Testis (tissue), 3 donors: ENCODE data around the gene PMP22. TPM values are rescaled to one million over a fixed set of nuclear protein-coding genes. Genes with fewer than 3 reads are reported as not detected.

Experiments used
- DNase-seq: peaks from one replicate; pipeline ENCODE4 v3.0.0-alpha.2; 2019
- H3K27ac ChIP-seq, 2 donors: fragments of 200-600 bp; sonication (generic); one replicate each; pipeline ENCODE4 v1.5.1; 2019
- H3K27me3 ChIP-seq: fragments of 200-600 bp; sonication (generic); one replicate; pipeline ENCODE4 v1.5.1; 2019
- H3K36me3 ChIP-seq: fragments of 200-600 bp; sonication (generic); one replicate; pipeline ENCODE4 v1.5.1; 2017; ENCODE audit warnings: low read depth; ENCODE audit errors: missing control alignments
- H3K4me1 ChIP-seq: fragments of 200-600 bp; sonication (generic); one replicate; pipeline ENCODE4 v1.5.1; 2019
- H3K4me3 ChIP-seq, 2 donors: fragments of 200-600 bp; sonication (generic); one replicate each; pipeline ENCODE4 v1.5.1; 2017 to 2019
- H3K9me3 ChIP-seq: fragments of 200-600 bp; sonication (generic); one replicate; pipeline ENCODE4 v1.5.1; 2017
- POLR2A ChIP-seq: fragments of 450-650 bp; IDR thresholded peaks from one replicate; pipeline ENCODE4 v1.6.1; 2017; ENCODE audit warnings: antibody characterized with exemption, mild to moderate bottlenecking, moderate library complexity
- WGBS, 2 donors: methylation state at CpG; one replicate each; pipeline ENCODE4 v1.1.5; 2018; 5-methylcytosine and 5-hydroxymethylcytosine counted together
- intact Hi-C: fragments of 100-400 bp; cut with DNase I; formaldehyde crosslinking; loops from one replicate; pipeline ENCODE4 v1.15.1; 2023; ENCODE audit warnings: low total_unique reads
- polyA plus RNA-seq: library from polyadenylated mRNA; stranded (reverse); fragments of 350-450 nt; fragmentation: Illumina TruSeq; extraction: RNeasy Lipid Tissue Mini Kit (QIAGEN cat#74804); gene quantifications from one replicate; pipeline ENCODE4 v1.2.3, GENCODE V29; 2014; ENCODE audit warnings: low read depth, low replicate concordance; ENCODE audit not compliant: insufficient read depth
- total RNA-seq, 2 donors: library from RNA; depleted of rRNA; stranded (reverse); fragments of >200 nt; gene quantifications; one replicate each; pipeline ENCODE4 v1.2.3, GENCODE V29; 2016
- TF ChIP-seq, protein P1 (sequence below), 3 experiments: fragments of 450-650 bp in 2 of 3; fragments of 200-600 bp in 1 of 3; sonication (generic) in 1 of 3; IDR thresholded peaks; one replicate each; pipeline ENCODE4 v1.5.1; 2016 to 2019; ENCODE audit warnings: antibody characterized with exemption in 3 of 3, mild to moderate bottlenecking in 2 of 3, moderate library complexity in 1 of 3

PMP22 gene
- total and polyA plus RNA-seq, 3 donors from 2014 or later = 31.1 to 70.0 (median 49.2) TPM

DNA sequence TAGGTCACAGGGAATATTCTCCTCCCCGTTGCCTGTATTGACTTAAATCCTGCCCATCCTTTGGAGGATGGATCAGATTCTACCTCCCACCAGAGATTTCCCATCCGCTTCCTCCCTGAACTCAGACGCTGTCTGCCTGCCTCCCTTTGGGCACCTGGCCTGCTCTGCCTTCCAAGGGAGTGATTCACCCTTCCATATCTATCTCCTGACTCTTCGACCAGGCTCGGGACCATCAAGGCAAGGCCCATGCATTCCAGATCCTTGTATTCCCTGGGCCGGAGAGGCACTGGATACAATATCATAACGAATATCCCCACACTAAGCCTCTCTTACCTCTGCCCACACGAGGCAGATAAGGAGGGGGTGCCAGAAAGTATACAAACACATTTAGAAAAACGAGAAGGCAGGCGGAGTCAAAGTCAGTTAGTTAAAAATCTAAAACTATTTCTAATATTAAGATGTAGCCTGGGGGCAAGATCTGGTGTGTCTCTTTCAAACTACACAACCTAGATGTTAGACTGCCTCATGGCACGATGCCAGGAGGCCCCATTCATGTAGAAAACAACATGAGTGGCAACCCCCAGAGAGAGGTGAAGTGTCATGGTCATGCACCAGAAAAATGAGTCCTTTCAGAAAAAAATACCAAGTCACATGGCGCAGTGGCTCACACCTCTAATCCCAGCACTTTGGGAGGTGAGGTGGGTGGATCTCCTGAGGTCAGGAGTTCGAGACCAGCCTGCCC lies 9.2 kb downstream of the PMP22 start:
- no peaks in the 10 kb centered on the region for H3K9me3 ChIP-seq
- TF ChIP-seq POLR2A = no peak
- TF ChIP-seq, protein P1, sequence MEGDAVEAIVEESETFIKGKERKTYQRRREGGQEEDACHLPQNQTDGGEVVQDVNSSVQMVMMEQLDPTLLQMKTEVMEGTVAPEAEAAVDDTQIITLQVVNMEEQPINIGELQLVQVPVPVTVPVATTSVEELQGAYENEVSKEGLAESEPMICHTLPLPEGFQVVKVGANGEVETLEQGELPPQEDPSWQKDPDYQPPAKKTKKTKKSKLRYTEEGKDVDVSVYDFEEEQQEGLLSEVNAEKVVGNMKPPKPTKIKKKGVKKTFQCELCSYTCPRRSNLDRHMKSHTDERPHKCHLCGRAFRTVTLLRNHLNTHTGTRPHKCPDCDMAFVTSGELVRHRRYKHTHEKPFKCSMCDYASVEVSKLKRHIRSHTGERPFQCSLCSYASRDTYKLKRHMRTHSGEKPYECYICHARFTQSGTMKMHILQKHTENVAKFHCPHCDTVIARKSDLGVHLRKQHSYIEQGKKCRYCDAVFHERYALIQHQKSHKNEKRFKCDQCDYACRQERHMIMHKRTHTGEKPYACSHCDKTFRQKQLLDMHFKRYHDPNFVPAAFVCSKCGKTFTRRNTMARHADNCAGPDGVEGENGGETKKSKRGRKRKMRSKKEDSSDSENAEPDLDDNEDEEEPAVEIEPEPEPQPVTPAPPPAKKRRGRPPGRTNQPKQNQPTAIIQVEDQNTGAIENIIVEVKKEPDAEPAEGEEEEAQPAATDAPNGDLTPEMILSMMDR (IDR thresholded peaks at IDR 0.05) = no peak
- no peaks in the 10 kb centered on the region for H3K27me3 ChIP-seq
- no peak for DNase-seq
- 70 to 72% methylated on average over 13 of the region's 13 CpGs for WGBS, 2 donors
- H3K4me1 ChIP-seq = peaks cover 26% of the 10 kb centered on the region
- intact Hi-C loops = loop anchor here (5.0 kb wide), 1 partner anchor 246 kb away; no protein-coding TSS in a partner anchor
- H3K4me3 ChIP-seq = no peak overlapping the region
- no peak overlapping the region for H3K27ac ChIP-seq
- H3K36me3 ChIP-seq = no peaks in the 10 kb centered on the region

DNA sequence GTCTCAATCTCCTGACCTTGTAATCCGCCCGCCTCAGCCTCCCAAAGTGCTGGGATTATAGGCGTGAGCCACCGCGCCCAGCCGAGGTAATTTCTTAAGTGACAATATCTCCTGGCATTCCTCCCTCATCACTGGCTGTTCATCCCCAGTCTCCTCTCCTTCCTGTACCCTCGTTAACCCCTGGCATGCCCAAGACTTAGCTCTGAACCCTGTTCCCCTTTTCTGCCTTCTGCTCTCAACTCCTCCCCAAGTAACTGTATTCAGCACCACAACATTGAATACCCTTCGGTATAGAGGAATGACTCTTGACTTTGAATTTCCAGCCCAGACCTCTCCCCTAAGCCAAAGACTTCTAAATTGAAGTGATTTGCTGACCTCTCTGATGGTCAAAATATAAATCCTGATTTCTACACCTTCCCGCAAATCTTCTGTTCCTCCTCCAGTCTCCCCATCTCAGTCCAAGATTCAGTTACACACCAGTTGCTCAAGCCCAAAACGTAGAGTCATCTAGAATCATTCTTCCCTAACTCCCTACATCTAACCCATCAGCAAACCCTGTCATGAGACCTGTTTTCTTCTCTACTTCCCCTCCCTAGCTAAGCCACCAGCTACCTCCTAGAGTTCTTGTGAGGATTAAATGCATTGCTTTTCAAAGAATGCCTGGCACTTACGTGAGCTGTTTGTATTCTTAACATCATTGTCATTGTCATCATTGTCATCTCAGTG lies 14.8 kb downstream of the PMP22 start:
- WGBS, 2 donors = 52 to 73% methylated on average over 11 of the region's 11 CpGs
- Histone ChIP-seq H3K27ac (no peak overlapping the region), H3K9me3 (no peaks in the 10 kb centered on the region), H3K27me3 (no peaks in the 10 kb centered on the region), H3K36me3 (no peaks in the 10 kb centered on the region), H3K4me1 (no peaks in the 10 kb centered on the region), H3K4me3 (no peak overlapping the region)
- no peak for TF ChIP-seq POLR2A
- TF ChIP-seq, protein P1 (IDR thresholded peaks at IDR 0.05) = no peak
- intact Hi-C loops = no loop called here
- no peak for DNase-seq

DNA sequence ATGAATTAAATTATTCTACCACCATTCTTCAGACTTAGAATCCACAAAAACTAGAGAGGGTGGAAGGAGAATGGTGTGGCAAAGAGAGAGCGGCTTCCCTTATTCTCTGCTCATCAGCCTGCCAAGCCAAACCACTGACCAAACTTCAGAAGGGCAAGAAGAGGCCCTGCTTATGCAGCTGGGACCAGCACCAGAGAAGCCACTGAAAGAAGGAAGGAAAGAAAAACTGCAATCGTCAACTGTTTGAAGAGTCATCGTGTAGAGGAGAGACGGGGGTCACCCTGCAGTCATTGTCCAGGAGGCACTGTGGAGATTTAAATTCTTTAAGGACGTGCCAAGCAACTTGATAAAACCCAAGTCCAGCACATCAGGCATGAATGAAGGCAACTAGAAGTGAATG lies 15.6 kb downstream of the PMP22 start:
- Histone ChIP-seq H3K36me3 (no peaks in the 10 kb centered on the region), H3K4me1 (no peaks in the 10 kb centered on the region), H3K27ac (no peak overlapping the region), H3K4me3 (no peak overlapping the region), H3K9me3 (no peaks in the 10 kb centered on the region), H3K27me3 (no peaks in the 10 kb centered on the region)
- DNase-seq = no peak
- no peak for TF ChIP-seq POLR2A
- TF ChIP-seq, protein P1 (IDR thresholded peaks at IDR 0.05) = no peak
- WGBS, 2 donors = 60 to 61% methylated on average over 5 of the region's 5 CpGs
- intact Hi-C loops = no loop called here

DNA sequence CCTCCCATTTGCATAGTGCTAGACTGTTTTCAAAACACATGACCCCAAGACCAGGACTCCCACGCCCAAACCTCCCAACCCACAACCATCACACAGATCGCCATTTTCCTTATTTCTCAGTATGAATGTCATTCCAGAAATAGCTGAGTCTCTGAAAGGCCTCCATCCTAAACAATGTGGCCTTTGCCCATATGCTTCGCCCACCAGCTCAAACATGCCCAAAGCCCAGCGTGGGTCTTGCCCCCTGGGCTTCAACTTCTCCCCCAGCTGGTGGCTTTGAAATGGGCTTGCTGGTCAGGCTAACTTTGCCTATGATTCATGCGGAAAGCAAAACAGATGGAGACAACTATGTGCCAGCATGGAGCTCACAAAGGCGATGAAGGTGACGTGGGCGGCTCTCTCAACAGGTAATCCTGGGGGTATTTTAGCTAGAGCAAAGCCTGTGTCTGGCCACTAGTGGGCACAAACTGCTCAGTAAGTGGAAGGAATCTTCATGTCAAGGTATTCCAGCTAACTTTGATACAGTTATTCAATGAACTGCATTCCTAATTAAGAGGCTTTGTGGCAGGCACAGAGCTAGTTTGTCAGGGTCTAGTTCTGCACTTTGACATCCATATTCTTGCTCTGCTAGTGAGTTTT lies 17.1 kb downstream of the PMP22 start:
- H3K9me3 ChIP-seq = no peaks in the 10 kb centered on the region
- DNase-seq = no peak
- no peaks in the 10 kb centered on the region for H3K36me3 ChIP-seq
- TF ChIP-seq POLR2A = no peak
- TF ChIP-seq, protein P1 (IDR thresholded peaks at IDR 0.05) = peak in 1 of 3 experiments; percentile 22
- no peaks in the 10 kb centered on the region for H3K4me1 ChIP-seq
- no peak overlapping the region for H3K27ac ChIP-seq
- 88 to 92% methylated on average over 8 of the region's 8 CpGs for WGBS, 2 donors
- no peak overlapping the region for H3K4me3 ChIP-seq
- intact Hi-C loops = no loop called here
- H3K27me3 ChIP-seq = no peaks in the 10 kb centered on the region
